HepG2 (cell line): ENCODE measurements around the gene SCMH1. TPM values are rescaled to one million over a fixed set of nuclear protein-coding genes. Genes with fewer than 3 reads are reported as not detected.

Experiments used
- ATF1 ChIP-seq: IDR thresholded peaks from 2 replicates; pipeline ENCODE4 v1.6.1; 2016; ENCODE audit warnings: mild to moderate bottlenecking, control low read depth
- BHLHE40 ChIP-seq: IDR thresholded peaks from 2 replicates; pipeline ENCODE4 v1.6.1; 2011; ENCODE audit warnings: low read length, improper control_type of control experiment
- CBX5 ChIP-seq: sonication (generic); formaldehyde crosslinking; IDR thresholded peaks from 2 replicates; pipeline ENCODE4 v1.4.0; 2020; ENCODE audit warnings: missing genetic modification reagents, borderline replicate concordance
- CENPX ChIP-seq: sonication (generic); formaldehyde crosslinking; IDR thresholded peaks from 2 replicates; pipeline ENCODE4 v1.9.0; 2021; ENCODE audit warnings: mild to moderate bottlenecking, missing genetic modification reagents, moderate library complexity
- FOXC1 ChIP-seq: sonication (generic); formaldehyde crosslinking; IDR thresholded peaks from 2 replicates; pipeline ENCODE4 v1.8.0; 2022; ENCODE audit warnings: mild to moderate bottlenecking, missing genetic modification reagents, borderline replicate concordance
- GABPA ChIP-seq, 2 experiments: IDR thresholded peaks; 2 replicates each; pipeline ENCODE4 v1.6.1; 2011 to 2016; ENCODE audit warnings: low read depth in 2 of 2, low read length in 1 of 2, missing biosample characterization in 1 of 2, missing genetic modification characterization in 1 of 2
- GABPB1 ChIP-seq: IDR thresholded peaks from 2 replicates; pipeline ENCODE4 v1.6.1; 2016; ENCODE audit warnings: mild to moderate bottlenecking, missing genetic modification reagents, moderate library complexity, missing compliant biosample characterization
- NCOA1 ChIP-seq: sonication (generic); formaldehyde crosslinking; IDR thresholded peaks from 2 replicates; pipeline ENCODE4 v1.9.0; 2021; ENCODE audit warnings: missing genetic modification reagents
- NFE2L2 ChIP-seq: fragments of 150-350 bp; IDR thresholded peaks from 2 replicates; pipeline ENCODE4 v1.6.1; 2014; ENCODE audit warnings: low read length
- NRL ChIP-seq: sonication (generic); formaldehyde crosslinking; IDR thresholded peaks from 2 replicates; pipeline ENCODE4 v1.5.0; 2020; ENCODE audit warnings: missing genetic modification reagents, mild to moderate bottlenecking, moderate library complexity, borderline replicate concordance
- PHF5A ChIP-seq: IDR thresholded peaks from one replicate; pipeline ENCODE4 v1.6.1; 2018; ENCODE audit warnings: low read depth, missing genetic modification reagents; ENCODE audit not compliant: unreplicated experiment
- PLRG1 ChIP-seq: fragments of 450-650 bp; conservative IDR thresholded peaks from 2 replicates; pipeline ENCODE4 v1.6.1; 2016
- POLR2A ChIP-seq, 2 experiments: IDR thresholded peaks; 2 replicates each; pipeline ENCODE4 v1.6.1; 2011; ENCODE audit warnings: low read depth in 2 of 2, low read length in 2 of 2, mild to moderate bottlenecking in 1 of 2, moderate library complexity in 1 of 2; ENCODE audit not compliant: insufficient read depth in 1 of 2
- SAP130 ChIP-seq: IDR thresholded peaks from 2 replicates; pipeline ENCODE4 v1.6.1; 2016; ENCODE audit warnings: low read depth
- ZNF180 ChIP-seq: sonication (generic); formaldehyde crosslinking; IDR thresholded peaks from 2 replicates; pipeline ENCODE4 v1.4.0; 2020; ENCODE audit warnings: low read depth, missing genetic modification reagents, borderline replicate concordance
- ZNF230 ChIP-seq: sonication (generic); formaldehyde crosslinking; IDR thresholded peaks from 2 replicates; pipeline ENCODE4 v1.4.0; 2020; ENCODE audit warnings: mild to moderate bottlenecking, missing genetic modification reagents
- ZNF260 ChIP-seq: sonication (generic); formaldehyde crosslinking; IDR thresholded peaks from 2 replicates; pipeline ENCODE4 v1.4.0; 2020; ENCODE audit warnings: missing genetic modification reagents, low read depth, mild to moderate bottlenecking, borderline replicate concordance
- ZNF329 ChIP-seq: sonication (generic); formaldehyde crosslinking; IDR thresholded peaks from 2 replicates; pipeline ENCODE4 v1.9.0; 2021; ENCODE audit warnings: low read depth, mild to moderate bottlenecking, missing genetic modification reagents
- ZNF331 ChIP-seq: sonication (generic); formaldehyde crosslinking; IDR thresholded peaks from 2 replicates; pipeline ENCODE4 v1.4.0; 2020; ENCODE audit warnings: missing genetic modification reagents
- ZNF543 ChIP-seq: sonication (generic); formaldehyde crosslinking; IDR thresholded peaks from 2 replicates; pipeline ENCODE4 v1.4.0; 2020; ENCODE audit warnings: mild to moderate bottlenecking, missing genetic modification reagents
- ZNF547 ChIP-seq: sonication (generic); formaldehyde crosslinking; IDR thresholded peaks from 2 replicates; pipeline ENCODE4 v1.5.1; 2020; ENCODE audit warnings: mild to moderate bottlenecking, missing genetic modification reagents
- ZSCAN22 ChIP-seq: sonication (generic); formaldehyde crosslinking; IDR thresholded peaks from 2 replicates; pipeline ENCODE4 v1.4.0; 2020; ENCODE audit warnings: mild to moderate bottlenecking, missing genetic modification reagents
- ZSCAN31 ChIP-seq: sonication (generic); formaldehyde crosslinking; IDR thresholded peaks from 2 replicates; pipeline ENCODE4 v1.5.0; 2020; ENCODE audit warnings: low read depth, mild to moderate bottlenecking, missing genetic modification reagents
- polyA plus RNA-seq, 8 experiments: library from polyadenylated mRNA; depleted of rRNA in 3 of 8; stranded (reverse) in 7 of 8; unstranded in 1 of 8; fragments of >200 nt; fragmentation: Illumina TruSeq in 4 of 8; extraction: Trizol in 4 of 8; gene quantifications; 2 replicates each; pipeline versions ENCODE4 v1.2.1 to v1.2.3, GENCODE V29; 2011 to 2016; ENCODE audit warnings: low read depth in 4 of 8, missing spikeins in 1 of 8, mixed read lengths in 1 of 8; ENCODE audit not compliant: insufficient read depth in 1 of 8
- total RNA-seq, 5 experiments: library from RNA; depleted of rRNA; stranded (reverse); fragments of >200 nt; fragmentation: Illumina TruSeq; extraction: Trizol; gene quantifications; 2 replicates each; pipeline ENCODE4 v1.2.3, GENCODE V29; 2016; ENCODE audit warnings: low read depth in 1 of 5
- TF ChIP-seq, protein P1 (sequence below): sonication (generic); formaldehyde crosslinking; IDR thresholded peaks from 2 replicates; pipeline ENCODE4 v1.4.0; 2020; ENCODE audit warnings: low read depth, mild to moderate bottlenecking, missing genetic modification reagents
- TF ChIP-seq, protein P2 (sequence below): fragments of 450-650 bp; IDR thresholded peaks from 2 replicates; pipeline ENCODE4 v1.6.1; 2017; ENCODE audit warnings: mild to moderate bottlenecking

SCMH1 gene
- total and polyA plus RNA-seq, 2 of the 13 experiments (the other 11 are each of a cell fraction or from before 2014, with no cell fraction given), result 41.8 to 52.6 TPM

DNA sequence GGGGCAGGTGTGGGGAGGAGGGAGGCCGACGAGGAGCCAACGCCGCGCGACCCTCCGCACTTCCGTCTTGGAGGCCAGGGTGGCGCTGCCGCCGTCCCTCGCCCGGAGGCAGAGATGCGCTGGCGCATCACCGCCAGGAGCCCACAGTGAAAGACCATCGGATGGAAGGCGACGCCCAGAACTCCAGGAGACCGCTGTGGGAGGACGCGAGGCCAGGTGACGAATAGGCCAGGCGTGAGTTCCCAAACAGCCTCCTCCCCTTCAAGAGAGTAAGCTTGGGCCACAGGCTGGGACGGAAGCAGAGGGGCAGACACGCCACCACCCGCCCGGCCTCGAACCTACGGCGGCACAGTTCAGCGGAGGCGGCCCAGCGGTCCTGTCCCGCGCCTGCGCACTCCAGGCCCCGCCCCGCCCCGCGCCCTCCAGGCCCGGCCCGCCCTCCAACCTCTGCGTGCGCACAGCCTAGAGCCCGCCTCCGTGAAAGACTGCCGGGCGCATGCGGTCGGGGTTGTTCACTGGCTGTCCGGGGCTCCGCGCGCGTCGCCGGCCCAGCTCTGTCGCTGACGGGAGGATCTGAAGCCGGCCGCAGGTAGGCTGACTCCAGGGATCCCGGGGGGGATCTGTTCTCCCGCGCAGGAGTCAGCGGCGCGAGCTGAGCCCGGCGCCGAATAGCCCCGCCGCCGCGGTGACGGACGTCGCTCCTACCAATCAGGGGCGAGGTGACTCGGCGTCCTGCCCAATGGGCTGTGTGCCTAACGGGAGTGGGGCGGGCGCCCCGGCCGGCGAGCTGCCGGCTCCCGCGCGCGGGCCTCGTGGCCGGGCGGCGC, 262.7 kb downstream of the SCMH1 start, which contains the start of gene CTPS1 (continued):
- TF ChIP-seq ZNF260 (CRISPR knock-in tag) (no peak), ZNF547 (no peak), ZNF329 (no peak), CENPX (CRISPR knock-in tag) (no peak), ZNF331 (CRISPR knock-in tag) (peak; percentile 63; the same call in 1 of the 2 replicates), NCOA1 (no peak), NRL (CRISPR knock-in tag) (0 out of 2 replicates have a peak, but pooled peaks have one; percentile 15), GABPA (IDR thresholded peaks at IDR 0.05; ENCODE audit: low read depth, low read length) (no peak), GABPA (CRISPR knock-in tag; IDR thresholded peaks at IDR 0.05; ENCODE audit: low read depth) (no peak), PHF5A (CRISPR knock-in tag) (no peak), ZSCAN31 (CRISPR knock-in tag) (peak; percentile 81), ZNF180 (CRISPR knock-in tag) (no peak), POLR2A (IDR thresholded peaks at IDR 0.05; ENCODE audit: insufficient read depth in 1 of 2, low read depth in 2 of 2, low read length in 2 of 2) (peak; percentile 75 to 84), ZNF230 (CRISPR knock-in tag) (no peak), ZNF543 (CRISPR knock-in tag) (no peak), BHLHE40 (no peak), GABPB1 (CRISPR knock-in tag) (peak; percentile 69; the same call in 1 of the 2 replicates), PLRG1 (no peak), CBX5 (CRISPR knock-in tag) (no peak), ATF1 (CRISPR knock-in tag) (no peak), FOXC1 (CRISPR knock-in tag) (peak; percentile 61; the same call in 1 of the 2 replicates), NFE2L2 (no peak), ZSCAN22 (CRISPR knock-in tag) (no peak), SAP130 (peak; percentile 71)
- TF ChIP-seq, protein P1, sequence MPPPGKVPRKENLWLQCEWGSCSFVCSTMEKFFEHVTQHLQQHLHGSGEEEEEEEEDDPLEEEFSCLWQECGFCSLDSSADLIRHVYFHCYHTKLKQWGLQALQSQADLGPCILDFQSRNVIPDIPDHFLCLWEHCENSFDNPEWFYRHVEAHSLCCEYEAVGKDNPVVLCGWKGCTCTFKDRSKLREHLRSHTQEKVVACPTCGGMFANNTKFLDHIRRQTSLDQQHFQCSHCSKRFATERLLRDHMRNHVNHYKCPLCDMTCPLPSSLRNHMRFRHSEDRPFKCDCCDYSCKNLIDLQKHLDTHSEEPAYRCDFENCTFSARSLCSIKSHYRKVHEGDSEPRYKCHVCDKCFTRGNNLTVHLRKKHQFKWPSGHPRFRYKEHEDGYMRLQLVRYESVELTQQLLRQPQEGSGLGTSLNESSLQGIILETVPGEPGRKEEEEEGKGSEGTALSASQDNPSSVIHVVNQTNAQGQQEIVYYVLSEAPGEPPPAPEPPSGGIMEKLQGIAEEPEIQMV (CRISPR knock-in tag), result peak; percentile 36; the same call in 1 of the 2 replicates
- TF ChIP-seq, protein P2, sequence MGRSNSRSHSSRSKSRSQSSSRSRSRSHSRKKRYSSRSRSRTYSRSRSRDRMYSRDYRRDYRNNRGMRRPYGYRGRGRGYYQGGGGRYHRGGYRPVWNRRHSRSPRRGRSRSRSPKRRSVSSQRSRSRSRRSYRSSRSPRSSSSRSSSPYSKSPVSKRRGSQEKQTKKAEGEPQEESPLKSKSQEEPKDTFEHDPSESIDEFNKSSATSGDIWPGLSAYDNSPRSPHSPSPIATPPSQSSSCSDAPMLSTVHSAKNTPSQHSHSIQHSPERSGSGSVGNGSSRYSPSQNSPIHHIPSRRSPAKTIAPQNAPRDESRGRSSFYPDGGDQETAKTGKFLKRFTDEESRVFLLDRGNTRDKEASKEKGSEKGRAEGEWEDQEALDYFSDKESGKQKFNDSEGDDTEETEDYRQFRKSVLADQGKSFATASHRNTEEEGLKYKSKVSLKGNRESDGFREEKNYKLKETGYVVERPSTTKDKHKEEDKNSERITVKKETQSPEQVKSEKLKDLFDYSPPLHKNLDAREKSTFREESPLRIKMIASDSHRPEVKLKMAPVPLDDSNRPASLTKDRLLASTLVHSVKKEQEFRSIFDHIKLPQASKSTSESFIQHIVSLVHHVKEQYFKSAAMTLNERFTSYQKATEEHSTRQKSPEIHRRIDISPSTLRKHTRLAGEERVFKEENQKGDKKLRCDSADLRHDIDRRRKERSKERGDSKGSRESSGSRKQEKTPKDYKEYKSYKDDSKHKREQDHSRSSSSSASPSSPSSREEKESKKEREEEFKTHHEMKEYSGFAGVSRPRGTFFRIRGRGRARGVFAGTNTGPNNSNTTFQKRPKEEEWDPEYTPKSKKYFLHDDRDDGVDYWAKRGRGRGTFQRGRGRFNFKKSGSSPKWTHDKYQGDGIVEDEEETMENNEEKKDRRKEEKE, result no peak
